Measurements from ENCODE around the gene SEC31B.

SEC31B gene

GRCh38 chr10:100438674-100439315 is 80.9 kb downstream of the SEC31B start:
- DNase-seq (ENCODE audit: low read depth in 2 of 2): no peak

Measured in stimulated activated CD4-positive, alpha-beta T cell treated with anti-CD3 and anti-CD28 coated beads, Interleukin-1b, Interleukin-23, amount 100 ng/mL, for 4 hours (primary cell).